Liver (tissue), 9 donors: Measurements from ENCODE around the gene ZDHHC14. TPM values are rescaled to one million over a fixed set of nuclear protein-coding genes. Genes with fewer than 3 reads are reported as not detected.
A peak's percentile ranks its signal among the peaks of the same experiment; 100 is the strongest.

Experiments
- DNase-seq: peaks from one replicate; pipeline ENCODE4 v3.0.0-alpha.2; 2017; ENCODE audit warnings: low spot score
- H3K27ac ChIP-seq, 2 donors: one replicate each; pipeline ENCODE4 v1.7.0; 2013; ENCODE audit warnings: inconsistent platforms in 2 of 2, low read length in 2 of 2, control low read depth in 1 of 2, low read depth in 1 of 2, mild to moderate bottlenecking in 1 of 2
- H3K27me3 ChIP-seq, 4 donors: one replicate each; pipeline versions ENCODE4 v1.6.1 to v1.7.0; 2013; ENCODE audit warnings: low read length in 3 of 4, inconsistent platforms in 1 of 4, mild to moderate bottlenecking in 1 of 4, moderate library complexity in 1 of 4; ENCODE audit not compliant: control insufficient read depth in 4 of 4, insufficient read depth in 4 of 4
- H3K36me3 ChIP-seq, 4 donors: one replicate each; pipeline versions ENCODE4 v1.6.1 to v1.7.0; 2013; ENCODE audit warnings: low read length in 3 of 4, mild to moderate bottlenecking in 3 of 4, low read depth in 1 of 4, moderate library complexity in 1 of 4; ENCODE audit not compliant: control insufficient read depth in 4 of 4, insufficient read depth in 3 of 4
- H3K4me1 ChIP-seq, 4 donors: one replicate each; pipeline versions ENCODE4 v1.6.1 to v1.7.0; 2013; ENCODE audit warnings: low read length in 3 of 4, mild to moderate bottlenecking in 3 of 4, moderate library complexity in 1 of 4; ENCODE audit not compliant: control insufficient read depth in 4 of 4, insufficient read depth in 4 of 4
- H3K4me3 ChIP-seq, 3 donors: one replicate each; pipeline versions ENCODE4 v1.6.1 to v1.7.0; 2013; ENCODE audit warnings: low read length in 3 of 3, control low read depth in 1 of 3, low read depth in 1 of 3, mild to moderate bottlenecking in 1 of 3
- H3K9ac ChIP-seq, 2 donors: one replicate each; pipeline ENCODE4 v1.7.0; 2013; ENCODE audit warnings: low read length in 2 of 2, mild to moderate bottlenecking in 2 of 2, moderate library complexity in 2 of 2, control low read depth in 1 of 2, low read depth in 1 of 2
- H3K9me3 ChIP-seq, 4 donors: one replicate each; pipeline versions ENCODE4 v1.6.1 to v1.7.0; 2013; ENCODE audit warnings: low read length in 3 of 4; ENCODE audit not compliant: control insufficient read depth in 4 of 4
- ATF3 ChIP-seq: IDR thresholded peaks from 2 replicates; pipeline ENCODE4 v1.6.1; 2016; ENCODE audit warnings: antibody characterized with exemption
- EGR1 ChIP-seq, 2 donors: IDR thresholded peaks; 2 replicates each; pipeline ENCODE4 v1.6.1; 2016 to 2018; ENCODE audit warnings: antibody characterized with exemption in 2 of 2, low read depth in 2 of 2
- FOXA1 ChIP-seq: IDR thresholded peaks from 2 replicates; pipeline ENCODE4 v1.6.1; 2016; ENCODE audit warnings: antibody characterized with exemption
- FOXA2 ChIP-seq: IDR thresholded peaks from 2 replicates; pipeline ENCODE4 v1.6.1; 2016; ENCODE audit warnings: antibody characterized with exemption
- GABPA ChIP-seq, 2 donors: IDR thresholded peaks in 1 of 2; conservative IDR thresholded peaks in 1 of 2; 2 replicates each; pipeline ENCODE4 v1.6.1; 2016; ENCODE audit warnings: antibody characterized with exemption in 2 of 2, mild to moderate bottlenecking in 1 of 2, moderate library complexity in 1 of 2
- HNF4A ChIP-seq, 2 donors: conservative IDR thresholded peaks; 2 replicates each; pipeline ENCODE4 v1.6.1; 2016; ENCODE audit warnings: antibody characterized with exemption in 2 of 2, mild to moderate bottlenecking in 2 of 2
- HNF4G ChIP-seq: IDR thresholded peaks from 2 replicates; pipeline ENCODE4 v1.6.1; 2016; ENCODE audit warnings: antibody characterized with exemption
- JUND ChIP-seq, 2 donors: IDR thresholded peaks; 2 replicates each; pipeline ENCODE4 v1.6.1; 2016; ENCODE audit warnings: antibody characterized with exemption in 2 of 2
- MAX ChIP-seq: IDR thresholded peaks from 2 replicates; pipeline ENCODE4 v1.6.1; 2016; ENCODE audit warnings: antibody characterized with exemption
- NR2F2 ChIP-seq: IDR thresholded peaks from 2 replicates; pipeline ENCODE4 v1.6.1; 2016; ENCODE audit warnings: antibody characterized with exemption
- RAD21 ChIP-seq, 2 donors: IDR thresholded peaks; 2 replicates each; pipeline ENCODE4 v1.6.1; 2016; ENCODE audit warnings: antibody characterized with exemption in 2 of 2, mild to moderate bottlenecking in 2 of 2
- RXRA ChIP-seq, 2 donors: IDR thresholded peaks; 2 replicates each; pipeline ENCODE4 v1.6.1; 2017 to 2018; ENCODE audit warnings: antibody characterized with exemption in 2 of 2, mild to moderate bottlenecking in 1 of 2
- SP1 ChIP-seq: IDR thresholded peaks from 2 replicates; pipeline ENCODE4 v1.6.1; 2018; ENCODE audit warnings: antibody characterized with exemption, mild to moderate bottlenecking
- TAF1 ChIP-seq: conservative IDR thresholded peaks from 2 replicates; pipeline ENCODE4 v1.6.1; 2016; ENCODE audit warnings: antibody characterized with exemption, mild to moderate bottlenecking
- YY1 ChIP-seq: IDR thresholded peaks from 2 replicates; pipeline ENCODE4 v1.6.1; 2016; ENCODE audit warnings: antibody characterized with exemption, mild to moderate bottlenecking
- WGBS: extraction: QIAGEN DNeasy Blood & Tissue Kit; methylation state at CpG from one replicate; pipeline ENCODE4 v1.1.7; 2013; 5-methylcytosine and 5-hydroxymethylcytosine counted together
- polyA plus RNA-seq, 2 donors: library from polyadenylated mRNA; stranded (reverse) in 1 of 2; unstranded in 1 of 2; fragments of 200-250 nt in 1 of 2; fragments of >200 nt in 1 of 2; fragmentation: Nextera tagmentation in 1 of 2; extraction: Ambion mirVana in 1 of 2; gene quantifications; one replicate each; pipeline versions ENCODE4 v1.2.1 to v1.2.3, GENCODE V29; 2013 to 2015
- total RNA-seq, 2 donors: library from RNA; depleted of rRNA; stranded (reverse); fragments of >200 nt; gene quantifications; one replicate each; pipeline ENCODE4 v1.2.3, GENCODE V29; 2014
- TF ChIP-seq, protein P1 (sequence below): IDR thresholded peaks from 2 replicates; pipeline ENCODE4 v1.6.1; 2016; ENCODE audit warnings: antibody characterized with exemption
- TF ChIP-seq, protein P2 (sequence below): fragments of 150-350 bp; IDR thresholded peaks from 2 replicates; pipeline ENCODE4 v1.5.1; 2017; ENCODE audit warnings: improper control_type of control experiment, low read depth, low read length; ENCODE audit not compliant: missing input control
- TF ChIP-seq, protein P3 (sequence below): IDR thresholded peaks from 2 replicates; pipeline ENCODE4 v1.6.1; 2016; ENCODE audit warnings: antibody characterized with exemption, mild to moderate bottlenecking
- donor health status: healthy.
- donor health status: healthy.
- donor health status: healthy.
- donor health status: healthy.
- donor health status: healthy.

ZDHHC14 gene
- total and polyA plus RNA-seq, 4 donors = 4.4 to 11.7 (median 8.4) TPM

- H3K27ac ChIP-seq = peak overlapping the region; percentile 83 to 97
- no peak overlapping the region for H3K9ac ChIP-seq
- peak; percentile 80 for TF ChIP-seq FOXA1
- peak; percentile 64 for TF ChIP-seq TAF1
- peak; percentile 84 to 91 for TF ChIP-seq JUND (IDR thresholded peaks at IDR 0.05)
- TF ChIP-seq NR2F2 = no peak
- TF ChIP-seq RAD21 (IDR thresholded peaks at IDR 0.05) = peak; percentile 60 to 73
- TF ChIP-seq, protein P1, sequence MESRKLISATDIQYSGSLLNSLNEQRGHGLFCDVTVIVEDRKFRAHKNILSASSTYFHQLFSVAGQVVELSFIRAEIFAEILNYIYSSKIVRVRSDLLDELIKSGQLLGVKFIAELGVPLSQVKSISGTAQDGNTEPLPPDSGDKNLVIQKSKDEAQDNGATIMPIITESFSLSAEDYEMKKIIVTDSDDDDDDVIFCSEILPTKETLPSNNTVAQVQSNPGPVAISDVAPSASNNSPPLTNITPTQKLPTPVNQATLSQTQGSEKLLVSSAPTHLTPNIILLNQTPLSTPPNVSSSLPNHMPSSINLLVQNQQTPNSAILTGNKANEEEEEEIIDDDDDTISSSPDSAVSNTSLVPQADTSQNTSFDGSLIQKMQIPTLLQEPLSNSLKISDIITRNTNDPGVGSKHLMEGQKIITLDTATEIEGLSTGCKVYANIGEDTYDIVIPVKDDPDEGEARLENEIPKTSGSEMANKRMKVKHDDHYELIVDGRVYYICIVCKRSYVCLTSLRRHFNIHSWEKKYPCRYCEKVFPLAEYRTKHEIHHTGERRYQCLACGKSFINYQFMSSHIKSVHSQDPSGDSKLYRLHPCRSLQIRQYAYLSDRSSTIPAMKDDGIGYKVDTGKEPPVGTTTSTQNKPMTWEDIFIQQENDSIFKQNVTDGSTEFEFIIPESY = peak; percentile 86
- peak; percentile 98 to 99 for TF ChIP-seq HNF4A (conservative IDR thresholded peaks at IDR 0.05)
- TF ChIP-seq, protein P2, sequence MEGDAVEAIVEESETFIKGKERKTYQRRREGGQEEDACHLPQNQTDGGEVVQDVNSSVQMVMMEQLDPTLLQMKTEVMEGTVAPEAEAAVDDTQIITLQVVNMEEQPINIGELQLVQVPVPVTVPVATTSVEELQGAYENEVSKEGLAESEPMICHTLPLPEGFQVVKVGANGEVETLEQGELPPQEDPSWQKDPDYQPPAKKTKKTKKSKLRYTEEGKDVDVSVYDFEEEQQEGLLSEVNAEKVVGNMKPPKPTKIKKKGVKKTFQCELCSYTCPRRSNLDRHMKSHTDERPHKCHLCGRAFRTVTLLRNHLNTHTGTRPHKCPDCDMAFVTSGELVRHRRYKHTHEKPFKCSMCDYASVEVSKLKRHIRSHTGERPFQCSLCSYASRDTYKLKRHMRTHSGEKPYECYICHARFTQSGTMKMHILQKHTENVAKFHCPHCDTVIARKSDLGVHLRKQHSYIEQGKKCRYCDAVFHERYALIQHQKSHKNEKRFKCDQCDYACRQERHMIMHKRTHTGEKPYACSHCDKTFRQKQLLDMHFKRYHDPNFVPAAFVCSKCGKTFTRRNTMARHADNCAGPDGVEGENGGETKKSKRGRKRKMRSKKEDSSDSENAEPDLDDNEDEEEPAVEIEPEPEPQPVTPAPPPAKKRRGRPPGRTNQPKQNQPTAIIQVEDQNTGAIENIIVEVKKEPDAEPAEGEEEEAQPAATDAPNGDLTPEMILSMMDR = no peak
- TF ChIP-seq RXRA (IDR thresholded peaks at IDR 0.05) = peak; percentile 96 to 97
- peak; percentile 83 for TF ChIP-seq YY1
- peak; percentile 86 for TF ChIP-seq ATF3
- TF ChIP-seq EGR1 (IDR thresholded peaks at IDR 0.05; ENCODE audit: low read depth in 2 of 2) = peak in 1 of 2 donors; percentile 85
- TF ChIP-seq GABPA (IDR thresholded peaks at IDR 0.05 in 1 of 2, conservative IDR thresholded peaks at IDR 0.05 in 1 of 2) = peak in 1 of 2 donors; percentile 75
- TF ChIP-seq SP1 = peak; percentile 100
- TF ChIP-seq MAX = peak; percentile 98
- TF ChIP-seq FOXA2 = peak; percentile 59
- peak; percentile 99 for TF ChIP-seq HNF4G
- TF ChIP-seq, protein P3, sequence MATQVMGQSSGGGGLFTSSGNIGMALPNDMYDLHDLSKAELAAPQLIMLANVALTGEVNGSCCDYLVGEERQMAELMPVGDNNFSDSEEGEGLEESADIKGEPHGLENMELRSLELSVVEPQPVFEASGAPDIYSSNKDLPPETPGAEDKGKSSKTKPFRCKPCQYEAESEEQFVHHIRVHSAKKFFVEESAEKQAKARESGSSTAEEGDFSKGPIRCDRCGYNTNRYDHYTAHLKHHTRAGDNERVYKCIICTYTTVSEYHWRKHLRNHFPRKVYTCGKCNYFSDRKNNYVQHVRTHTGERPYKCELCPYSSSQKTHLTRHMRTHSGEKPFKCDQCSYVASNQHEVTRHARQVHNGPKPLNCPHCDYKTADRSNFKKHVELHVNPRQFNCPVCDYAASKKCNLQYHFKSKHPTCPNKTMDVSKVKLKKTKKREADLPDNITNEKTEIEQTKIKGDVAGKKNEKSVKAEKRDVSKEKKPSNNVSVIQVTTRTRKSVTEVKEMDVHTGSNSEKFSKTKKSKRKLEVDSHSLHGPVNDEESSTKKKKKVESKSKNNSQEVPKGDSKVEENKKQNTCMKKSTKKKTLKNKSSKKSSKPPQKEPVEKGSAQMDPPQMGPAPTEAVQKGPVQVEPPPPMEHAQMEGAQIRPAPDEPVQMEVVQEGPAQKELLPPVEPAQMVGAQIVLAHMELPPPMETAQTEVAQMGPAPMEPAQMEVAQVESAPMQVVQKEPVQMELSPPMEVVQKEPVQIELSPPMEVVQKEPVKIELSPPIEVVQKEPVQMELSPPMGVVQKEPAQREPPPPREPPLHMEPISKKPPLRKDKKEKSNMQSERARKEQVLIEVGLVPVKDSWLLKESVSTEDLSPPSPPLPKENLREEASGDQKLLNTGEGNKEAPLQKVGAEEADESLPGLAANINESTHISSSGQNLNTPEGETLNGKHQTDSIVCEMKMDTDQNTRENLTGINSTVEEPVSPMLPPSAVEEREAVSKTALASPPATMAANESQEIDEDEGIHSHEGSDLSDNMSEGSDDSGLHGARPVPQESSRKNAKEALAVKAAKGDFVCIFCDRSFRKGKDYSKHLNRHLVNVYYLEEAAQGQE = peak; percentile 83
- no peaks in the 10 kb centered on the region for H3K9me3 ChIP-seq
- no peaks in the 10 kb centered on the region for H3K27me3 ChIP-seq
- peaks cover 11 to 76% (median 59%) of the 10 kb centered on the region in 4 donors for H3K4me1 ChIP-seq
- WGBS = 37% methylated on average over 25 of the region's 25 CpGs
- DNase-seq = peak; percentile 75
- H3K4me3 ChIP-seq = peak overlapping the region in 1 of 3 donors; percentile 21
- no peaks in the 10 kb centered on the region for H3K36me3 ChIP-seq
Measured at GRCh38 chr6:157531169-157531985, 150.4 kb downstream of the ZDHHC14 start.
